Activated T-cell treated with anti-CD3 and anti-CD28 coated beads for 1 hour (primary cell): ENCODE results near the gene FSTL5.

Experiments used
- DNase-seq: peaks from one replicate; pipeline ENCODE4 v3.0.0-alpha.2; 2020; ENCODE audit warnings: low read depth

FSTL5 gene

DNA sequence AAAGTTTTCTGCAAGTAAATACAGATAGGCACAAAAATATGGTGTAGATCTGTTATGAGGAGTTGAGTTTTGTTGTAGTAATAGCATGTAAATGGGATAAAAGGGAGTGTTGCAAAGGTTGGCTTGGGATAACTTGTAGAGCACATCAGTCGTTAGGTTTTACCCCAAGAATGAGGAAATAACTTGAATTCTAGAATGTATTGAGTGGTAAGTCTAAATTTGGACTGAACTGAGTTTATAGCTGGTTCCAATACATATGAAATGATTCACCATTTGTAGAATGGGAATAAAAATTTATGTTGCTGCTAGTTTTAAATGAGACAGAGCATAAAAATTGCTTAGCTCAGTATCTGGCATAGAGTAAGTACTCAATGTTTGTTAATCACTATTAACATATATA, 719.2 kb downstream of the FSTL5 start:
- DNase-seq = no peak

DNA sequence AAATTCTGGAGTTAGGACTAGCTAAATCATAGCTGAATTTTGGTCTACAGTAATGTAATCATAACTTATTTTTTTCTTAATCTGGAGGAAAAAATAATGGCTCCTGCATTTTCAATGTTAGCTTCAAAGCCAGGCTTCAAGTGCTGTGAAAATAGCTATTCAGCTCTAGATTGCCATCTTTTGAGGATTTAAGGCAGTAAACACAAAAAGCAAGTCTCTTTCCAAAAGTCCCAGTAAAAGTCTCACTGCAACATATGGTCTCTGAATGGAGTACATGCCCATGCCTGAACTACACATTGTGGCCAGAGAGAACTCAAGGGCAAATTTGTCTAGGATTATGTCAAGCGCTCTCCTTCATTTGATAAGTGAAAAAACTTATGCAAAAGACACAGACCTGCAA, 720.9 kb downstream of the FSTL5 start:
- DNase-seq = no peak

DNA sequence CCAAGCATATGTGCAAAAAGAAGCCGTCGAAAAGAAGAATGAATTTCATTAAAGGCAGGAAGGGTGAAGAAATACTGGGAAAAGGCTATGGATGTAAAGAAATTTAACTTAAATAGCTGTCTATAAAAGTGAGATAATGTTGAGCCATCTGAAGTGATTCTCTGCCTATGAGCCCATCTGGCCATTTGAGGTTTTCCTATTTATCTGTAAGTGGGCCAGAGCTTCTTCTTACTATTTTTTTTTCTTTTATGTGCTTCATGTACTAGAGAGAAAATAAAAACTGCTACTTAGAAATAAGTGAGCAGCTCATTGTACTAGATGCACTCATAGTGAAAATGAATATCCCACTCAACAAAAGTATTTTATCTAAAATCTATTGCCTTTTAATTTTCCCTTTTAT, 725.7 kb downstream of the FSTL5 start:
- no peak for DNase-seq

DNA sequence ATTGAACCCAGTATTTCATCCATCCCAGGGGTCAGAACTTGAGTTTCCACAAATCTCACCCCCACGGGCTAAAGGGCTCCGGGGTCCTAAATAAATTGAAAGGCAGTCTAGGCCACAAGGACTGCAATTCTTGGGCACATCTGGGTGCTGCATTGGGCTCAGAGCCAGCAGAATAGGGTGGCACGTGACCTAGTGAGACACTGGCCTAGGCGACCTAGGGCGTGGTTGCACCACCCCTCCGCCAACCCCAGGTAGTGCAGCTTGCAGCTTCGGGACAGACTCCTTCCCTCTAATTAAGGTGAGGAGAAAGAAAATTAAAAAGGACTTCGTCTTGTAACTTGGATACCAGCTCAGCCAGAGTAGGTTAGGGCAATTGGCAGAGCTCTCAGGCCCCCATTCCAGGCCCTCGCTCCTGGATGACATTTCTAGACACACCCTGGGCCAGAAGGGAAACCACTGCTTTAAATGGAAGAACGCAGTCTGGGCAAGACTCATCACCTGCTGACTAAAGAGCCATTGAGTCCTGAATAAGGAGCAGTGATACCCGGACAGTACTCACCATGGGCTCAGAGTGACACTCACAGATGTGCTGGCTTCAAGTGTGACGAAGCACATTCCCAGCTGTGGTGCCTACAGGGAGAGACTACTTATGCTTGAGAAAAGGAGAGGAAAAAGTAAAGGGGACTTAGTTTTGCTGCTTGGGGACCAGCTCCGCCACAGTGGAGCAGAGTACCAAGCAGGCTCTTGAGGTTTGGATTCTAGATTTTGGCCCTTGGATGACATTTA, 735.4 kb downstream of the FSTL5 start:
- no peak for DNase-seq

DNA sequence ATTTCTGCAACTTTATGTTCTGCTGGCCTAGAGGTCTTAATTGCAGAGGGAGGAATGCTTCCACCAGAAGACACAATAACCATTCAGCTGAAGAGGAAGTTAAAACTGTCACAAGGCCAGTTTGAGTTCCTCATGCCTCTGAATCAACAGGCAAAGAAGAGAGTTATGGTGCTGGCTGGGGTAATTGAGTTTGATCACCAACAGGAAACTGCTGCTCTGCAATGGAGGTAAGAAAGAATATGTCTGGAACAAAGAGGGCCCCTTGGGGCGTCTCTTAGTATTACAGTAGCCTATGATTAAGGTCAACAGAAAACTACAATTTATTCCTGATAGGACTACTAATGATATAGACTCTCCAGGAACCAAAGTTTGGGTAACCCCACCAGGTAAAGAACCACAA, 744.0 kb downstream of the FSTL5 start:
- DNase-seq = no peak

DNA sequence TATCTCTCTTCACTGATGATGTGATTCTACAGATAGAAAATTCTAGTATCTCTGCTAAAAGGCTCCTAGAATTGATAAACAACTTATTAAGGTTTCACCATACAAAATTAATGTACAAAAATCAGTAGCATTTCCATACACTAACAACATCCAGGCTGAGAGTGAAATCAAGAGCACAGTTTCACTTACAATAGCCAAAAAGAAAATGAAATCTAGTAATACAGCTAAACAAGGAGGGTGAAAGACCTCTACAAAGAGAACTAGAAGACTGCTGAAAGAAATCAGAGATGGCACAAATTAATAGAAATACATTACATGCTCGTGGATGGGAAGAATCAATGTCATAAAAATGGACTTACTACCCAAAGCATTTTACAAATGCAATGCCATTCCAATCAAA, 751.9 kb downstream of the FSTL5 start:
- no peak for DNase-seq

DNA sequence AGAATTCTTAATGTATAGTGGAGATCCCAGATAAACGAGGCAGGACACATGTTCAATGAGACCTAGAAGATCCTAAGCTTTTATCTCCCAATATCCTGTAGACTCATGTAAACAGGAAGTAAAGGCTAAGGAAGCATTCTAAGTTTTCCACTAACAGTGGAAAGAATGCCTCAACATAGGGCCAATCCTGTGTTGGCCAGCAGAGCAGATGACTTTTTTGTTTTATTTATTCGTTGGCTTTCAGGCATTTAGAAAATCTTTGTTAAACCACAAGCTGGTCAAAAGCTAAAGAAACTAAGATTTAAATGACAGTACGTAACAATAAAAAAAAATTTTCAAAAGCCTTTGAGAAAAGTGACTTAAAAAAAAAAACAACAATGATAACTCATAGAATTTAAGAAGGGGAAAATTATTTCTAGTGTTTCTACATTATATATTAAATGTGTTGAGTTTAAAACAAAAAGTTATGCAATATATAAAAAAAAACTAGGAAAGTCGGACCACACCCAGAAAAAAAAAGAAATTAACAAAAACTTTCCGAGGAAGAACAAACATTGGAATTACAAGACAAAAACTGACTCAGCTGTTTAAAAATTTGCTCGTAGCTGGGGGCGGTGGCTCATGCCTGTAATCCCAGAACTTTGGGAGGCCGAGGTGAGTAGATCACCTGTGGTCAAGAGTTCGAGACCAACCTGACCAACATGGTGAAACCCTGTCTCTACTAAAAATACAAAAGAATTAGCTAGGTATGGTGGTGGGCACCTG, 759.3 kb downstream of the FSTL5 start:
- DNase-seq = no peak

DNA sequence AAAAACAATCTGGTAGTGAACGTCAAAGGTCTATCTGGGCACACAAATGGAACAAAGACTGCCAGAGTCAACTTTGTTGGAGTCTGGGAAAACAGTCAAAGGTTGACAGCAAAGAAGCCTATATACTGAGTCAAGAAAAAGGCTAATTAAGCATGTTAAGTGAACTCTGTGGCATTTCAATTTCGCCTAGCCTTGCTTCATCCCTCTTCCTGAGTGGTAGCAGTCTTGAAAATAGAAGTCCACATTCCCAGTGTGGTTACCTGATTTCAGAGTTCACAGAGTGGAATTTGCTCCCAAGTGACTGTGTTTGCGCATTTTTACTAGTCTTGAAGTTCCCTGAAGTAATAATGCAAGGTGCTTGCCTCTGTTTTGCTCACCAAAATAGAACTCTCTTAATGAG, 760.0 kb downstream of the FSTL5 start:
- DNase-seq = no peak

DNA sequence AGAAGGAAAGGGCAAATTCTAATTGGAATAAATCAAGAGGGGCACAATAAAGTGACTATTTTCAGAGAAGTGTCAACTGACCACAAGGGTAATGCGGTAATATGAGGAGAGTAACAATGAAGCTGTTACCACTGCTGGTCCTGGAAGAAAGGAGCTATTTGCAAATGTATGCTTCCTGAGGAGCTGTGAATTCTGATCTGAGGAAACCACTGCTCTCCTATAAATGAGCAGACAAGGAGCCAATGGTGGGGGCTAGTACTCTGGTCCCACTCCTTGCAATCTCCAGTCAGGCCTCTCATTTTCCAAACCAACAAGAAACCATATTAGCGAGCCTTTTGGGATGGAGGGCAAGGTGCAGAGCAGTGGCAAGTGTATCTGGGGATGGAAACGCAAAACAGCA, 770.2 kb downstream of the FSTL5 start:
- DNase-seq = no peak

DNA sequence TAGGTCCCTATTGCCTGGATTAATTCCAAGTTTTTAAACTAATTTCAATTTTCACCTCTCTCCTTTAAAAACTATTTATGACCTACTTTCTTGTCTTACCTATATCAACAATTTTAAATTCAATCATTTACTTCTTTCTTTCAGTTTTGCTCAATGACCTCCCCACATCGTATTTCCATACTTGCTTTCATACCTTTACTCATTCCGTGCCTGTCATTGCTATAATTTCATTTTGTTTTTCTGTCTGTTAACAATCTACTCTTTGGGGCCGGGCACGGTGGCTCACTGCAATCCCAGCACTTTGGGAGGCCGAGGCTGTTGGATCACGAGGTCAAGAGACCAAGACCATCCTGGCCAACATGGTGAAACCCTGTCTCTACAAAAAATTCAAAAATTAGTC, 781.1 kb downstream of the FSTL5 start:
- DNase-seq = no peak

DNA sequence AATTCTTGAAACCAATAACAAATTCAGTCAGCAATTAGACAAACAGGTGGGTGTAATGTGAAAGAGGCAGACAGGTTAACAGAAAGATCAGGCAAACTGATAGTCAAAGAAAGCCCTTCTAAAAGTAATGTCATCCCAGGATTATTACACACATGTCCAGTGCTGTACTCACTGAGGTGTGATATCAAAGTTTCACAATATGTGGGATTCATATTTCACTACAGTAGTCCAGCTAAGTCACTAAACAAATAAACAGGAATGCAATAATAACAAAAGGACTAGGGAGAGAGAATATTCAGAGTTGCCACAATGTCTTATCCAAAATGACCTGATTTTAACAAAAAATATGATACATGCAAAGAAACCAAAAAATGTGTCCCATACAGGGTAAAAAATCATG, 787.5 kb downstream of the FSTL5 start:
- no peak for DNase-seq

DNA sequence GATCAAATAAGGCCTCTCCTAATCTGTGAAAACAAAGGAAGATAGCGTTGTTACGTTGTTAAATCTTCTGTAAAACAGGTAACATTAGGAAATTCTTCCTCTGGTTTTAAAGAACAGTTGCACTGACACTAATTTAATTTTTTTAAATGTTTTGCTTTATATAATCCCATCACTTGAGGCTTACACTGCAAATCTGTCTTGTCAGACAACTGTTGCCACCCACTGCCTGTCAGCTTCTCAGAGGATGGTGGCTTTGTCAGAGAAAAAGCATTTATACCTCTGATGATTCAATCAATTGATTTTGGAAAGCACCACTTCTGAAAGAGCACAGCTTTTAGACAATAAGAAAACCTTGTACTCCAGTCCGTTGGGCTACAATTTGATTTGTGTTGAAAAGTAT, 799.1 kb downstream of the FSTL5 start:
- no peak for DNase-seq

DNA sequence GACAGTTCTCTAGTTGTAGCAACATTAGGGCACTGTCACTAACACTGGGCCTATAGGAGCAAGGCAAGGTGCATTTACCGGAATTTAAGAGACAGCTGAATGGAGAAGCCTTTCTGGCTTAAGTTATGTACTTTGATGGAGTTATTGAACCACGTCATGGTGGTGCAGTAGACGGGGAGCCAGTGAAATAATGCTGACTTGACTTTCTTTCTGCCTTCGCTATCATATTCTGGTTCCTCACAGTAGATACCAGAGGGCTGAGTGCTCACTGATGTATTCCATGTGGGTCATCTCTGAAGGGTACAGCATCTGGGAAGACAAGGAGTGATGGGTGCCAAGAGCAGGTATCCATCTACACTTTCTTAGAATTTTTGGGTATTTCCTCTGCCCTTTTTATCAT, 802.8 kb downstream of the FSTL5 start:
- DNase-seq = no peak

DNA sequence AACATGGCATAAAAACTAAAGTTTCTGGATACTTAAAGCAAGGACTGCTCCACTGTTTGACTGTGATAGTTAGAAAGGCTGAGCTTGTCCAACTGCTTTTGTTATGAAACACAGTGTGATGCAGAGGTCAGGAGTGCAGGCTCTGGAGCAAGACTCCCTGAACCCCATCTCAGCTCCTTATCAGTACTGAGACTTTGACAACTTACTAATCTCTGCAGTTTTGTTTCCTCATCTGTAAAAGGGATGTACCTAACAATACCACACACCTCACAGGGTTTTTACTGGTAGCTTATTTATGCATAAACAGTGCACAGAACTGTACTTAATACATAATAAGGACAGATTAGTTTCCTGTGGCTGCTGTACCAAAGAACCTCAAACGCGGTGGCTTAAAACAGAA, 804.3 kb downstream of the FSTL5 start:
- DNase-seq = no peak

DNA sequence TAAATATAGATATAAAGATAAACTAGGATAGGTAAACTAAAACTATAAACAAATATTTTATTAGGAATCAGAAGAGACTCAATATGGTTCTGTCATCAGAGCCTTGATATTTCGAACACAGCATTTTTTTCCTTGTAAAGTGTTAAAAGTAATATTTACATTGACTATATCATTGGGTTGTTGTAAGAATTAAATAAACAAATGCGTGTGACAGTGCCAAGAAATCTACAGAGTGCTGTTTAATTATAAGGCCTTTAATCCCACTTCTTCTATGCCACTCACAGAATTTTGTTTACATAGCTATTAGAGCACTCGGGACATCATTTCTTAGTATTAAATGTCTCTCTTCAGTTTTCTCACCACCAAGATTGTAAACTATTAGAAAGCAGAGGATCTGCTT, 807.4 kb downstream of the FSTL5 start:
- no peak for DNase-seq

DNA sequence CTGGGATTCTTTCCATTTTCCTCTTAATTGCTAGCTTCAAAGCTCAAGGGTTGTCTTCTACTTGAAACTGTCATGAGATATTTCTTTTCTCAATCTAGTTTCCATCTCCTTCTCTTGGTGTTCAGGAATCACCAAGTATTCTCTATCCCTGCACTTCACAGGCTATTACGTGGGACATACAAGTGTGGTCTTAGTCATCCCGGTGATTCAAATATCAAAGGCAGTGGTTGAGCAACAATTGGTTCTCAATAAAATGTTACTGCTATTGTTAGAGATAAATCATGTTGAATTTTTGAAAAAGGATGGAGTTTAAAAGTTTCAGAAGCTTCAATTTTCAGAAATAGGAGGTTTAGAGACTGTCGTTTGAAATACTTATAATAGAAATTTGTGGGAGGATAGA, 812.9 kb downstream of the FSTL5 start:
- no peak for DNase-seq

DNA sequence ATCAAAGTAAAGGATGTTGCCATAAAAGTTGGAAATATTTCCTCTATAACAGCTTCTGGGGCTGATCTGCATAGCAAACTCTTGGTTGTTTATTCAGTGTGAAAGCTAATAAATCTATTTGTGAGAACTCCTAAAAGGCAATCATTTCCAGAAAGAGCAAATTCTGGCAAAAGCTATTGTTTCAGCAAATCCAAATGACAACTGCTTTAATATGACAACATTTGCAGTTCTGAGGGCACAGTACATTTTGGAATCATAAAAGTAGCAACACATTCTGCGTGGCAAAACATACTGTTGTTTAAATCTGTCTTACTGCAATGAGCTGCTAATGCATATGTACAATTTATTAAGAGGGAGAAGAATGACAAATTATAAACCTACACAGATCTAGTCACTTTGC, 818.1 kb downstream of the FSTL5 start:
- no peak for DNase-seq

DNA sequence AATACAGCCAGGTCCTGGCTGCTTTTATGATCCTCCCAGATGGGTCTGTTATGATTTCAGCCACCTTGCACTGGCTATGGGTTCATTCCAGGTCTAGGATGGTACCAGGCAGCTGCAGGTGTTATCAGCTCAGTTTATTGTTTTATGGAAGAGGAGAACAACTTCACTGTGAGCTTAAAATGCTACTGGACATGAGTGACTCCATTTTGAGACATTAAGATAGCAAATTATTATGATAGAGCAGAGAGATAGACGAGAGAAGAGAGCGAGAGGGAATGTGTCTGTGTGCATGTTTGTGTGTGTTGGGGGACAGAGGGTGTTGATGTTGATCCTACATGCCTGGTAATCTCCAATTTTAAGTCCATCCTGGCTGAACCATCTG, 820.2 kb downstream of the FSTL5 start:
- no peak for DNase-seq

DNA sequence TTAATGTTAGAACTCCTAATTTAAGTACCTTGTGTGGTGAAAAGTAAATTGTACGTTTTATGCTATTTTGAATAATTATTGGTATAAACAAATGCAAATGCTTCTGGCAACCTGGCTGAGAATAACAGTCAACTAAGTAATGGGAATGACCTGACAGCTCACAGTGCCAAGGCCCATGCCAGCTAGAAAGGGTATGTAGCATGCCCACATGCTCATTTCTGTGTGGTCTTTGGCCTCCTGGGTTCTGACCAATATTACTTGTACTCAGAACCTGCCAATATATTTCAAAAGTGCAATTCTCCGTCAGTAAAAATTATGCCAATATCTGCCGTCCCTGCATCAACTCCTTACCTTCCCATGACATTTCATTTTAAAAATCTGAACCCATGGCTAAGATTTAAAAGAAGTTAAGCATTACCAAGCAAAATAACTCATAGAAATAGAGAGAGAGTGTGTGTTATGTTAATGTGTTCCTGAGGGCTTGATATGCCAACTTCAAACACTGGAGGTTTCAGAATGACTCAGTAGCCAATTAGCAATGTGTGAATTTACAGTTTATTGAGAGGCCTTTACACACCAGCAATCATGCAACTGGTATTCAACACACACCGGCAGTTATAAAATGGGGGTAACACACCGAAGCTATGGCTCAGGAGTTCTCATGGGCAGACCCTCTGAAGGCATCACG, 820.8 kb downstream of the FSTL5 start:
- no peak for DNase-seq

DNA sequence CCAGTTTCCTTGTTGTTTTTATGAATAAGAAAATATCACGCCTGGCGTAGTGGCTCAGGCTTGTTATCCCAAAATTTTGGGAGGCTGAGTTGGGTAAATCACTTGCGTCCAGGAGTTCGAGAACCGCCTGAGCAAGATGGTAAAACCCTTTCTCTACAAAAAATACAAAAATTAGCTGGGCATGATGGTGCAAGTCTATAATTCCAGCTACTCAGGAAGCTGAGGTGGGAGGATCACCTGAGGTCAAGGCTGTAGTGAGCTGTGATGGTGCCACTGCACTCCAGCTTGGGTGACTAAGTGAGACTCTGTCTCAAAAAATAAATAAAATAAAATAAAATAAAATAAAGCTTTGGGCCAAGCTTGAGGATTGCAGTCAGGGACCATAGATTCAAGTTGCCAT, 827.2 kb downstream of the FSTL5 start:
- DNase-seq = no peak

DNA sequence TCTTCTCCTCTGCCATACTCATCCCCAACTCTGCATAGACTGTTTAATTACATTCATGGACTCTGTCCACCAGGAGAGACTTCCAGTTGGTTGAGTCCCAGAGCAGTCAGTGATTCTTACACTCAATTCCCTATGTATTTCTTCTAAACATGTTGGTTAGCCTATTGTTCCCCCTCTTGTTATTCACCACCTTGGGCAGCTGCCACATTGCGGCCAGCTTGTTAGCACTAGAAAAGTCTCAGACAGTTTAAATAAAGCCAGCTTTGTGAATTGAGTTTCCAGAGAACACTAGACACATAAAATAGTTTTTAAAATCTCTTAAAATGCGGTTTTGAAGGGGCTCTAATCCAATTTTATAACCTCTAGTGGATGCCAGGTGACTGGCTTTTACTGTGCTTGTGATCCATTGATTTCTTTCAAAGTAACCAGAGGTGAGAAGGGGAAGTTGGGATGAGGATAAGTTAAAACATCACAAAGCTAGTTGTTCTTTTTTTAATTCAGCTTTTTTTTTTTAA, 827.7 kb downstream of the FSTL5 start:
- DNase-seq = no peak
